GM19099 (cell line): ENCODE measurements around the gene RTKN.

Experiments used
- POLR2A ChIP-seq: IDR thresholded peaks from 3 replicates; pipeline ENCODE4 v1.6.1; 2011; ENCODE audit warnings: low read depth; ENCODE audit not compliant: insufficient read length; ENCODE audit errors: extremely low read depth

The RTKN gene

GRCh38 chr2:74414881-74415761 is 26.6 kb downstream of the RTKN start:
- TF ChIP-seq POLR2A, result no peak

GRCh38 chr2:74414441-74414840 is 27.3 kb downstream of the RTKN start:
- TF ChIP-seq POLR2A, result no peak

- no peak for TF ChIP-seq POLR2A
These were observed 28.6 kb downstream of the RTKN start for GRCh38 chr2:74413001-74413698.

GRCh38 chr2:74407682-74408081 is 34.1 kb downstream of the RTKN start:
- TF ChIP-seq POLR2A, result no peak

GRCh38 chr2:74406035-74406434 is 35.7 kb downstream of the RTKN start:
- no peak for TF ChIP-seq POLR2A

GRCh38 chr2:74401891-74402290 is 39.8 kb downstream of the RTKN start:
- no peak for TF ChIP-seq POLR2A

- TF ChIP-seq POLR2A, result no peak
These were observed 42.0 kb downstream of the RTKN start for GRCh38 chr2:74399785-74400184.

- TF ChIP-seq POLR2A, result no peak
These were observed 45.6 kb downstream of the RTKN start for GRCh38 chr2:74396149-74396548.

GRCh38 chr2:74393525-74393924 is 48.2 kb downstream of the RTKN start:
- TF ChIP-seq POLR2A, result no peak

- no peak for TF ChIP-seq POLR2A
These were observed 49.3 kb downstream of the RTKN start for GRCh38 chr2:74392449-74392743.

- TF ChIP-seq POLR2A, result peak; percentile 67
These were observed 49.9 kb downstream of the RTKN start for GRCh38 chr2:74391580-74392448.

GRCh38 chr2:74391209-74391579 is 50.5 kb downstream of the RTKN start:
- TF ChIP-seq POLR2A, result no peak

- no peak for TF ChIP-seq POLR2A
These were observed 51.1 kb downstream of the RTKN start for GRCh38 chr2:74390606-74391005.

GRCh38 chr2:74387346-74387745 is 54.4 kb downstream of the RTKN start:
- TF ChIP-seq POLR2A, result no peak

GRCh38 chr2:74385396-74385795 is 56.3 kb downstream of the RTKN start:
- TF ChIP-seq POLR2A, result no peak

GRCh38 chr2:74384051-74384450 is 57.7 kb downstream of the RTKN start:
- TF ChIP-seq POLR2A, result no peak

GRCh38 chr2:74383254-74383653 is 58.5 kb downstream of the RTKN start:
- TF ChIP-seq POLR2A, result no peak
